Tibial artery (tissue), 4 donors: ENCODE results near the gene SCYGR2.

Experiments
- DNase-seq, 2 donors: peaks; one replicate each; pipeline ENCODE4 v3.0.0-alpha.2; 2019
- H3K27ac ChIP-seq, 2 donors: fragments of 200-600 bp; sonication (generic) in 1 of 2; 1 replicate in 1 of 2; 2 replicates in 1 of 2; pipeline ENCODE4 v1.5.1; 2018 to 2019; ENCODE audit warnings: mild to moderate bottlenecking in 1 of 2
- H3K27me3 ChIP-seq, 2 donors: fragments of 200-600 bp; sonication (generic) in 1 of 2; one replicate each; pipeline versions ENCODE4 v1.5.1 to v1.6.0; 2016 to 2019
- H3K36me3 ChIP-seq, 3 donors: fragments of 200-600 bp; sonication (generic) in 2 of 3; one replicate each; pipeline ENCODE4 v1.5.1; 2016 to 2019; ENCODE audit warnings: mild to moderate bottlenecking in 2 of 3
- H3K4me1 ChIP-seq, 4 donors: fragments of 200-600 bp; sonication (generic) in 2 of 4; 1 replicate in 3 of 4; 2 replicates in 1 of 4; pipeline ENCODE4 v1.5.1; 2016 to 2019
- H3K4me3 ChIP-seq, 2 donors: fragments of 200-600 bp; sonication (generic) in 1 of 2; 1 replicate in 1 of 2; 2 replicates in 1 of 2; pipeline ENCODE4 v1.5.1; 2018 to 2019; ENCODE audit warnings: mild to moderate bottlenecking in 2 of 2
- H3K9me3 ChIP-seq, 3 donors: fragments of 200-600 bp; sonication (generic) in 1 of 3; one replicate each; pipeline ENCODE4 v1.5.1; 2016 to 2019
- intact Hi-C: fragments of 100-400 bp; cut with DNase I; formaldehyde crosslinking; loops from one replicate; pipeline ENCODE4 v1.15.0; 2023; ENCODE audit warnings: low total_unique reads
- TF ChIP-seq, protein P1 (sequence below), 2 experiments: fragments of 200-600 bp in 1 of 2; fragments of 450-650 bp in 1 of 2; IDR thresholded peaks; one replicate each; pipeline ENCODE4 v1.5.1; 2017 to 2019; ENCODE audit warnings: antibody characterized with exemption in 2 of 2, mild to moderate bottlenecking in 1 of 2, moderate library complexity in 1 of 2

SCYGR2 gene

GRCh38 chr2:227632827-227633226, 34.1 kb downstream of the SCYGR2 start:
- Histone ChIP-seq H3K4me1 (no peaks in the 10 kb centered on the region), H3K4me3 (no peak overlapping the region), H3K27ac (no peak overlapping the region), H3K36me3 (no peaks in the 10 kb centered on the region), H3K9me3 (no peaks in the 10 kb centered on the region), H3K27me3 (peaks cover 0 to 3% of the 10 kb centered on the region in 2 donors)
- TF ChIP-seq, protein P1, sequence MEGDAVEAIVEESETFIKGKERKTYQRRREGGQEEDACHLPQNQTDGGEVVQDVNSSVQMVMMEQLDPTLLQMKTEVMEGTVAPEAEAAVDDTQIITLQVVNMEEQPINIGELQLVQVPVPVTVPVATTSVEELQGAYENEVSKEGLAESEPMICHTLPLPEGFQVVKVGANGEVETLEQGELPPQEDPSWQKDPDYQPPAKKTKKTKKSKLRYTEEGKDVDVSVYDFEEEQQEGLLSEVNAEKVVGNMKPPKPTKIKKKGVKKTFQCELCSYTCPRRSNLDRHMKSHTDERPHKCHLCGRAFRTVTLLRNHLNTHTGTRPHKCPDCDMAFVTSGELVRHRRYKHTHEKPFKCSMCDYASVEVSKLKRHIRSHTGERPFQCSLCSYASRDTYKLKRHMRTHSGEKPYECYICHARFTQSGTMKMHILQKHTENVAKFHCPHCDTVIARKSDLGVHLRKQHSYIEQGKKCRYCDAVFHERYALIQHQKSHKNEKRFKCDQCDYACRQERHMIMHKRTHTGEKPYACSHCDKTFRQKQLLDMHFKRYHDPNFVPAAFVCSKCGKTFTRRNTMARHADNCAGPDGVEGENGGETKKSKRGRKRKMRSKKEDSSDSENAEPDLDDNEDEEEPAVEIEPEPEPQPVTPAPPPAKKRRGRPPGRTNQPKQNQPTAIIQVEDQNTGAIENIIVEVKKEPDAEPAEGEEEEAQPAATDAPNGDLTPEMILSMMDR (IDR thresholded peaks at IDR 0.05): no peak
- no peak for DNase-seq
- intact Hi-C loops: no loop called here

- Histone ChIP-seq H3K9me3 (no peaks in the 10 kb centered on the region), H3K36me3 (no peaks in the 10 kb centered on the region), H3K27me3 (no peaks in the 10 kb centered on the region), H3K27ac (no peak overlapping the region), H3K4me1 (no peaks in the 10 kb centered on the region), H3K4me3 (no peak overlapping the region)
- intact Hi-C loops: no loop called here
- TF ChIP-seq, protein P1 (IDR thresholded peaks at IDR 0.05): no peak
- no peak for DNase-seq
These were observed 35.5 kb downstream of the SCYGR2 start for GRCh38 chr2:227634201-227634600.

DNA sequence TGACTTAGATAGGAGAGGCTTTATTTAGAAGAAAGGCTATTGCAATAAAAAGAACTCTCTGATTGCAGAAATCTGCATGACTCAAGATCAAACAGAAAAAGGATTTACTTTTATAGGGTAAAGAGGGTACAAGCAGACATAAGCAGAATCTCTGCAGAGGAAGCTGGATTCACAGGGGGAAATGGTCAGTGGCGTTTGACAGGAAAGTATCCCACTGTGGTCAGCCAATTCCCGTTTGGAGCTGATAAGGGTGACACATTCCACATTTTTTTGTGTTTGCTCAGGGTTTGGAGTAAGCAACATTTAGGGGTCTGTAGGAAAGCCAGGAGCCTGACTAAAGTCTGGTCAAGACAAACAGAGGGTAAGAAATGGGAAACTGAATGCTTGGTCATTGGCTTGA, 44.0 kb downstream of the SCYGR2 start:
- intact Hi-C loops: no loop called here
- Histone ChIP-seq H3K36me3 (no peaks in the 10 kb centered on the region), H3K27me3 (no peaks in the 10 kb centered on the region), H3K27ac (no peak overlapping the region), H3K9me3 (no peaks in the 10 kb centered on the region), H3K4me3 (no peak overlapping the region), H3K4me1 (no peaks in the 10 kb centered on the region)
- no peak for DNase-seq
- TF ChIP-seq, protein P1 (IDR thresholded peaks at IDR 0.05): no peak

GRCh38 chr2:227643990-227644551, 45.4 kb downstream of the SCYGR2 start:
- intact Hi-C loops: no loop called here
- H3K4me1 ChIP-seq: no peaks in the 10 kb centered on the region
- no peak overlapping the region for H3K4me3 ChIP-seq
- TF ChIP-seq, protein P1 (IDR thresholded peaks at IDR 0.05): no peak
- DNase-seq: no peak
- H3K27ac ChIP-seq: no peak overlapping the region
- H3K9me3 ChIP-seq: no peaks in the 10 kb centered on the region
- no peaks in the 10 kb centered on the region for H3K27me3 ChIP-seq
- no peaks in the 10 kb centered on the region for H3K36me3 ChIP-seq
